ENCODE data around the gene ZNF836. TPM values are rescaled to one million over a fixed set of nuclear protein-coding genes. Genes with fewer than 3 reads are reported as not detected.

Gene ZNF836
- total RNA-seq, 1 experiment from 2014 or later, result 8.0 TPM

DNA sequence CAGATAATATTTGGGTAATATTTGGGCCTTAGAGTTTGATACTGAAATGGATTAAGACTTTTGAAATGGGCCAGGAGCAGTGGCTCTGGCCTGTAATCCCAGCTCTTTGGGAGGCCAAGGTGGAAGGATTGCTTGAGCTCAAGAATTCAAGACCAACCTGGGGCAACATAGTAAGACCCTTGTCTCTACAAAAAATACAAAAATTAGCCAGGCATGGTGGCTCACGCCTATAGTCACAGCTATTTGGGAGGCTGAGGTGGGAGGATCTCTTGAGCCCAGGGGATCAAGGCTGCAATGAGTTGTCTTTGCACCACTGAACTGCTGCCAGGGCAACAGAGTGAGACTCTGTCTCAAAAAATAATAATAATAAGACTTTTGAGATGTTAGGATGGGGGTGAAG is 926 bp upstream of the ZNF836 start:
- no peak overlapping the region for H2AFZ ChIP-seq (ENCODE audit: low read length)
- H4K20me1 ChIP-seq (ENCODE audit: low read length), result no peaks in the 10 kb centered on the region
- no peak overlapping the region for H3K9ac ChIP-seq (ENCODE audit: low read length)
- DNase-seq, result no peak
- no peaks in the 10 kb centered on the region for H3K79me2 ChIP-seq (ENCODE audit: low read length)
- intact Hi-C loops (cut with micrococcal nuclease), result no loop called here
- H3K4me2 ChIP-seq (ENCODE audit: low read length), result no peak overlapping the region
- BruUV-seq (replicated peaks), result no TSS peak
- 0 out of 2 replicates have a peak overlapping the region, but pooled peaks have one; percentile 82 for H3K4me3 ChIP-seq (ENCODE audit: low read length)
- no peaks in the 10 kb centered on the region for H3K27me3 ChIP-seq (ENCODE audit: low read length)
- peaks cover 16% of the 10 kb centered on the region for H3K36me3 ChIP-seq (ENCODE audit: low read depth, low read length)
- ChIA-PET POLR2A (ENCODE audit: unreplicated experiment) (no interaction called here), CTCF (no interaction called here)
- H3K9me2 ChIP-seq (replicated peaks; ENCODE audit: low read length), result no peaks in the 10 kb centered on the region
- TF ChIP-seq, protein P1, sequence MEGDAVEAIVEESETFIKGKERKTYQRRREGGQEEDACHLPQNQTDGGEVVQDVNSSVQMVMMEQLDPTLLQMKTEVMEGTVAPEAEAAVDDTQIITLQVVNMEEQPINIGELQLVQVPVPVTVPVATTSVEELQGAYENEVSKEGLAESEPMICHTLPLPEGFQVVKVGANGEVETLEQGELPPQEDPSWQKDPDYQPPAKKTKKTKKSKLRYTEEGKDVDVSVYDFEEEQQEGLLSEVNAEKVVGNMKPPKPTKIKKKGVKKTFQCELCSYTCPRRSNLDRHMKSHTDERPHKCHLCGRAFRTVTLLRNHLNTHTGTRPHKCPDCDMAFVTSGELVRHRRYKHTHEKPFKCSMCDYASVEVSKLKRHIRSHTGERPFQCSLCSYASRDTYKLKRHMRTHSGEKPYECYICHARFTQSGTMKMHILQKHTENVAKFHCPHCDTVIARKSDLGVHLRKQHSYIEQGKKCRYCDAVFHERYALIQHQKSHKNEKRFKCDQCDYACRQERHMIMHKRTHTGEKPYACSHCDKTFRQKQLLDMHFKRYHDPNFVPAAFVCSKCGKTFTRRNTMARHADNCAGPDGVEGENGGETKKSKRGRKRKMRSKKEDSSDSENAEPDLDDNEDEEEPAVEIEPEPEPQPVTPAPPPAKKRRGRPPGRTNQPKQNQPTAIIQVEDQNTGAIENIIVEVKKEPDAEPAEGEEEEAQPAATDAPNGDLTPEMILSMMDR (conservative IDR thresholded peaks at IDR 0.05; ENCODE audit: low read depth, low read length), result no peak
- TF ChIP-seq EZH2 (IDR thresholded peaks at IDR 0.05; ENCODE audit: low read length, unreplicated experiment) (no peak), EZH2phosphoT487 (IDR thresholded peaks at IDR 0.05; ENCODE audit: borderline replicate concordance, low read length) (no peak)
- no peaks in the 10 kb centered on the region for H3K4me1 ChIP-seq (ENCODE audit: insufficient read depth, low read length)
- no peaks in the 10 kb centered on the region for H3F3A ChIP-seq (ENCODE audit: low read length, unreplicated experiment)
- no peak overlapping the region for H3K27ac ChIP-seq (ENCODE audit: low read length)
- peaks cover 14% of the 10 kb centered on the region for H3K9me3 ChIP-seq (ENCODE audit: low read length)
- no peak for ATAC-seq

DNA sequence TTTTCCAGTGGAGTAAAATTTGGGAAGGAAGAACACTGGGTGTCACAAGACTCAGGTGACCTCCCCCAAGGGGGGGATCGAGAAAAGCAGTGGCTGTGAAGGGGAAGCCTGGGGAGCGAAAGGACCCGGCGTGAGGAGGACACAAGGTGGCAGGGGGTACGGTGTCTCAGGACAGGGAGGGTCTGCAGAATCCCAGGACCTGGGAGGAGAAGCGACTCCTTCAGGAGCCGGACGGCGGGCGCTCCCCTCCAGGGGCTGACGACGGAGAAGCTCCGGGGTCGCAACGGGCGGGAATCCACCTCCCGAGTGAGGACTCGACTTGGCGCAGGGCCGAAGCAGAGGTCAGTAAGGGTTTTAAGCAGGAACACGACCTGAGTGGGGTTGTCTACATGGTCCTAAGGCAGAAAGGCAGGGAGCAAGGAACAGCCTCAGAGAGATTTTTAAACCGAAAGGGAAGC is 529 bp downstream of the ZNF836 start:
- Histone ChIP-seq H3K4me2 (ENCODE audit: low read length) (peak overlapping the region; percentile 84), H3K9me3 (ENCODE audit: low read length) (peaks cover 15% of the 10 kb centered on the region), H3K36me3 (ENCODE audit: low read depth, low read length) (peaks cover 25% of the 10 kb centered on the region), H3K4me3 (ENCODE audit: low read length) (peak overlapping the region; percentile 82), H3K27ac (ENCODE audit: low read length) (no peak overlapping the region), H2AFZ (ENCODE audit: low read length) (peak overlapping the region; percentile 94), H3K9me2 (replicated peaks; ENCODE audit: low read length) (no peaks in the 10 kb centered on the region), H3F3A (ENCODE audit: low read length, unreplicated experiment) (no peaks in the 10 kb centered on the region), H3K79me2 (ENCODE audit: low read length) (no peaks in the 10 kb centered on the region), H3K4me1 (ENCODE audit: insufficient read depth, low read length) (no peaks in the 10 kb centered on the region), H4K20me1 (ENCODE audit: low read length) (no peaks in the 10 kb centered on the region), H3K9ac (ENCODE audit: low read length) (peak overlapping the region; percentile 63), H3K27me3 (ENCODE audit: low read length) (no peaks in the 10 kb centered on the region)
- POLR2A ChIA-PET (ENCODE audit: unreplicated experiment), result no interaction called here
- intact Hi-C loops (cut with micrococcal nuclease), result loop anchor here (2.0 kb wide), 1 partner anchor 18 kb away; no protein-coding TSS in a partner anchor
- DNase-seq, result no peak
- CTCF ChIA-PET, result no interaction called here
- TF ChIP-seq, protein P1 (conservative IDR thresholded peaks at IDR 0.05; ENCODE audit: low read depth, low read length), result no peak
- TF ChIP-seq EZH2phosphoT487 (IDR thresholded peaks at IDR 0.05; ENCODE audit: borderline replicate concordance, low read length) (no peak), EZH2 (IDR thresholded peaks at IDR 0.05; ENCODE audit: low read length, unreplicated experiment) (no peak)
- TSS peak; percentile 83 for BruUV-seq (replicated peaks)
- peak; percentile 47 for ATAC-seq

DNA sequence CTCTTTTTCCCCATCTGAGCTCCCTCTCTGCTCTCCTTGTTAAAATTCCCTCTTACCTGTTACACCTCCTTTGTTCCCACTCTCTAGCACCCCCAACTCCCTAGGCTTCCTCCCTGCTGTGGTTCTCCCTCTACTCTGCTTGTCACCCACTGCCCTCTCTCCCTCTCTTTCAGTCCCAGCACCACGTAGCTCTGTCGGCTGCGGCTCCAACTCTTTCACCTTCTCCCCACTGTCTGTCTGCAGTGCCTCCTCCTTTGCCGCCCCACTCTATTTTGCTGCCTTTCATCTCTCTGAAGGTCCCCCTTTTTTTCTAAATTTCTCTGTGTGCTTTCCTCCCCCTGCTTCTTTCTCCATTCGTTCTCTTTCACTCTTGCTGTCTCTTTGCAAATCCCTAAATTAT is 1.1 kb downstream of the ZNF836 start:
- no TSS peak for BruUV-seq (replicated peaks)
- no peaks in the 10 kb centered on the region for H3K79me2 ChIP-seq (ENCODE audit: low read length)
- no peaks in the 10 kb centered on the region for H4K20me1 ChIP-seq (ENCODE audit: low read length)
- ChIA-PET POLR2A (ENCODE audit: unreplicated experiment) (interaction anchor here (0.6 kb wide), 1 partner anchor 32 kb away, joined by 3 read pairs; no protein-coding TSS in a partner anchor), CTCF (interaction anchor here (0.6 kb wide), 1 partner anchor 512 kb away, joined by 3 read pairs; no protein-coding TSS in a partner anchor)
- peak overlapping the region; percentile 63 for H3K9ac ChIP-seq (ENCODE audit: low read length)
- no peaks in the 10 kb centered on the region for H3F3A ChIP-seq (ENCODE audit: low read length, unreplicated experiment)
- peak; percentile 38 for ATAC-seq
- DNase-seq, result no peak
- H3K9me3 ChIP-seq (ENCODE audit: low read length), result peaks cover 20% of the 10 kb centered on the region
- no peaks in the 10 kb centered on the region for H3K9me2 ChIP-seq (replicated peaks; ENCODE audit: low read length)
- H3K4me3 ChIP-seq (ENCODE audit: low read length), result peak overlapping the region; percentile 82
- no peaks in the 10 kb centered on the region for H3K4me1 ChIP-seq (ENCODE audit: insufficient read depth, low read length)
- intact Hi-C loops (cut with micrococcal nuclease), result loop anchor here (2.0 kb wide), 1 partner anchor 18 kb away; no protein-coding TSS in a partner anchor
- H3K27ac ChIP-seq (ENCODE audit: low read length), result no peak overlapping the region
- no peaks in the 10 kb centered on the region for H3K27me3 ChIP-seq (ENCODE audit: low read length)
- peaks cover 30% of the 10 kb centered on the region for H3K36me3 ChIP-seq (ENCODE audit: low read depth, low read length)
- H3K4me2 ChIP-seq (ENCODE audit: low read length), result peak overlapping the region; percentile 84
- H2AFZ ChIP-seq (ENCODE audit: low read length), result peak overlapping the region; percentile 94
- TF ChIP-seq, protein P1 (conservative IDR thresholded peaks at IDR 0.05; ENCODE audit: low read depth, low read length), result no peak
- no peak for TF ChIP-seq EZH2 (IDR thresholded peaks at IDR 0.05; ENCODE audit: low read length, unreplicated experiment)
- no peak for TF ChIP-seq EZH2phosphoT487 (IDR thresholded peaks at IDR 0.05; ENCODE audit: borderline replicate concordance, low read length)
